Measurements from ENCODE around the gene GRIP2.

GRCh38 chr3:14450506-14450905 lies 89.6 kb downstream of the GRIP2 start:
- TF ChIP-seq, protein P1, sequence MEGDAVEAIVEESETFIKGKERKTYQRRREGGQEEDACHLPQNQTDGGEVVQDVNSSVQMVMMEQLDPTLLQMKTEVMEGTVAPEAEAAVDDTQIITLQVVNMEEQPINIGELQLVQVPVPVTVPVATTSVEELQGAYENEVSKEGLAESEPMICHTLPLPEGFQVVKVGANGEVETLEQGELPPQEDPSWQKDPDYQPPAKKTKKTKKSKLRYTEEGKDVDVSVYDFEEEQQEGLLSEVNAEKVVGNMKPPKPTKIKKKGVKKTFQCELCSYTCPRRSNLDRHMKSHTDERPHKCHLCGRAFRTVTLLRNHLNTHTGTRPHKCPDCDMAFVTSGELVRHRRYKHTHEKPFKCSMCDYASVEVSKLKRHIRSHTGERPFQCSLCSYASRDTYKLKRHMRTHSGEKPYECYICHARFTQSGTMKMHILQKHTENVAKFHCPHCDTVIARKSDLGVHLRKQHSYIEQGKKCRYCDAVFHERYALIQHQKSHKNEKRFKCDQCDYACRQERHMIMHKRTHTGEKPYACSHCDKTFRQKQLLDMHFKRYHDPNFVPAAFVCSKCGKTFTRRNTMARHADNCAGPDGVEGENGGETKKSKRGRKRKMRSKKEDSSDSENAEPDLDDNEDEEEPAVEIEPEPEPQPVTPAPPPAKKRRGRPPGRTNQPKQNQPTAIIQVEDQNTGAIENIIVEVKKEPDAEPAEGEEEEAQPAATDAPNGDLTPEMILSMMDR (IDR thresholded peaks at IDR 0.05; ENCODE audit: low read length), result no peak
- no peak for TF ChIP-seq EZH2 (optimal IDR thresholded peaks at IDR 0.05; ENCODE audit: low read depth, low read length)
